PC-3 (cell line): ENCODE data around the gene MORC1. TPM values are rescaled to one million over a fixed set of nuclear protein-coding genes. Genes with fewer than 3 reads are reported as not detected.

Experiments
- ATAC-seq: fragments of 200-7000 bp; cut with Tn5 transposase; 2 replicates; pipeline ENCODE4 v1.9.1; 2020; ENCODE audit warnings: mild to moderate bottlenecking, moderate library complexity
- BruUV-seq: library from RNA; stranded (reverse); fragments of 400-500 nt; replicated peaks from 2 replicates; lab custom pipeline; 2021; lab: Mats Ljungman, UMichigan
- CTCF ChIA-PET: fragments of 300-600 bp; sonication (Branson Sonifier 250); formaldehyde crosslinking; loops from one replicate; lab custom pipeline; 2022; ENCODE audit warnings: antibody characterized with exemption; lab: Charles Lee
- POLR2A ChIA-PET: fragments of 300-600 bp; sonication (Branson Sonifier 250); formaldehyde crosslinking; loops from one replicate; lab custom pipeline; 2022; ENCODE audit warnings: antibody characterized with exemption; ENCODE audit not compliant: unreplicated experiment; lab: Charles Lee
- DNase-seq: peaks from one replicate; pipeline ENCODE4 v3.0.0-alpha.2; 2015
- H2AFZ ChIP-seq: fragments of 300-600 bp; sonication (generic); 2 replicates; pipeline ENCODE4 v1.6.0; 2016; ENCODE audit warnings: antibody characterized with exemption, low read length
- H3F3A ChIP-seq: fragments of 300-600 bp; sonication (generic); one replicate; pipeline ENCODE4 v1.6.0; 2017; ENCODE audit warnings: antibody characterized with exemption, low read length, control low read depth, mild to moderate bottlenecking; ENCODE audit not compliant: unreplicated experiment
- H3K27ac ChIP-seq: fragments of 300-600 bp; sonication (generic); 2 replicates; pipeline ENCODE4 v1.5.1; 2016; ENCODE audit warnings: mild to moderate bottlenecking, low read length
- H3K27me3 ChIP-seq: fragments of 300-600 bp; sonication (generic); 2 replicates; pipeline ENCODE4 v1.6.1; 2016; ENCODE audit warnings: low read length, mixed read lengths
- H3K36me3 ChIP-seq: fragments of 300-600 bp; sonication (generic); 2 replicates; pipeline ENCODE4 v1.6.1; 2016; ENCODE audit warnings: low read depth, mixed run types, low read length, mixed read lengths
- H3K4me1 ChIP-seq: fragments of 300-600 bp; sonication (generic); 2 replicates; pipeline ENCODE4 v1.5.1; 2016; ENCODE audit warnings: low read length; ENCODE audit not compliant: insufficient read depth
- H3K4me2 ChIP-seq: fragments of 300-600 bp; sonication (generic); 2 replicates; pipeline ENCODE4 v1.6.0; 2016; ENCODE audit warnings: low read length
- H3K4me3 ChIP-seq: fragments of 300-600 bp; sonication (generic); 2 replicates; pipeline ENCODE4 v1.5.1; 2016; ENCODE audit warnings: mild to moderate bottlenecking, low read length, mixed read lengths
- H3K79me2 ChIP-seq: fragments of 300-600 bp; sonication (generic); 2 replicates; pipeline ENCODE4 v1.6.1; 2017; ENCODE audit warnings: low read length, mixed read lengths
- H3K9ac ChIP-seq: fragments of 300-600 bp; sonication (generic); 2 replicates; pipeline ENCODE4 v1.6.0; 2016; ENCODE audit warnings: mild to moderate bottlenecking, low read length
- H3K9me2 ChIP-seq: fragments of 300-600 bp; sonication (generic); replicated peaks from 2 replicates; pipeline ENCODE4 v1.6.1; 2016; ENCODE audit warnings: mixed run types, low read length, mixed read lengths
- H3K9me3 ChIP-seq: fragments of 300-600 bp; sonication (generic); 2 replicates; pipeline ENCODE4 v1.6.1; 2016; ENCODE audit warnings: low read length, mixed read lengths
- H4K20me1 ChIP-seq: fragments of 300-600 bp; sonication (generic); 2 replicates; pipeline ENCODE4 v1.6.1; 2016; ENCODE audit warnings: low read length, mixed read lengths
- CTCF ChIP-seq: fragments of 300-600 bp; sonication (generic); conservative IDR thresholded peaks from 2 replicates; pipeline ENCODE4 v1.5.1; 2017; ENCODE audit warnings: antibody characterized with exemption, low read depth, mild to moderate bottlenecking, low read length
- EZH2 ChIP-seq: fragments of 300-600 bp; sonication (generic); IDR thresholded peaks from one replicate; pipeline ENCODE4 v1.6.1; 2017; ENCODE audit warnings: antibody characterized with exemption, mild to moderate bottlenecking, low read length; ENCODE audit not compliant: unreplicated experiment
- EZH2phosphoT487 ChIP-seq: fragments of 300-600 bp; sonication (generic); IDR thresholded peaks from 2 replicates; pipeline ENCODE4 v1.6.1; 2018; ENCODE audit warnings: mild to moderate bottlenecking, antibody characterized with exemption, low read length, borderline replicate concordance
- intact Hi-C: fragments of 100-400 bp; cut with micrococcal nuclease; formaldehyde crosslinking; loops from 2 replicates; pipeline ENCODE4 v1.9.0; 2023
- total RNA-seq: library from RNA; depleted of rRNA; stranded (reverse); fragments of >200 nt; gene quantifications from 2 replicates; pipeline ENCODE4 v1.2.3, GENCODE V29; 2014

MORC1 gene
- total RNA-seq, 1 experiment from 2014 or later, result not detected

DNA sequence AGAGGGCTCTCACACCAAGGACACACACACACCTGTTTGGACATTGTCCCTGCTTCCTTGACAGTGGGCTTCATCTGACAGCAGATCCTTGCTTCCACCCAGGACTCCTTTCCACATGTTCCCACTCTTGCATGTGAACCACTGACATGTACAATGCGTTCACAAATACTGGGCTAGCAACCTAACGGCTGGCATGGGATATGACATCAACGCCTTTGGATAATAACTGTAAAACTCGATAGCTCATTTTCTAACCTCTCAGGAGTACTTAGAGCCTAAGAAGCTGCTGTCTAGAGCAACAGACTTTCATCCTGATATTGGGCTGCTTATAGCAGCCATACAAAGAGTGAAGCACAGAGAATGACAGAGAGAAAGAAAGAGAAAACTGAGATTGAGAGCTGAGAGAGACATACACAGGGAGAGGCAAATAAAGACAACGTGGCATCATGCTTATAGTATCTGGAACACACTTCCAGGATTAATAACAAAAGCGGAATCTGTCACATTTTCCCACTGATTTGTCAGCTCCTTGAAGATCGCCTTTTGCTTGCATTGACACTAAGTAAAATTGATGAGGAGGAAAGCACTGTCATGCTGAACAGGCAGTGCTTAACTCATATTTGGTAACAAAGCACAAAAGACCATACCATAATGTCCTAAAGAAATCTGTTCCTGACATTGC, 166.0 kb downstream of the MORC1 start:
- Histone ChIP-seq H3K9me3 (no peaks in the 10 kb centered on the region), H3K9me2 (no peaks in the 10 kb centered on the region), H3K27ac (no peak overlapping the region), H2AFZ (no peak overlapping the region), H3K36me3 (no peaks in the 10 kb centered on the region), H3K27me3 (peaks cover 27% of the 10 kb centered on the region; the same call in 1 of the 2 replicates), H3F3A (no peaks in the 10 kb centered on the region), H3K4me1 (no peaks in the 10 kb centered on the region), H3K4me3 (no peak overlapping the region), H4K20me1 (no peaks in the 10 kb centered on the region), H3K79me2 (no peaks in the 10 kb centered on the region), H3K4me2 (no peak overlapping the region), H3K9ac (no peak overlapping the region)
- no peak for ATAC-seq
- CTCF ChIA-PET, result no interaction called here
- intact Hi-C loops, result no loop called here
- no TSS peak for BruUV-seq
- POLR2A ChIA-PET, result interaction anchor here (0.7 kb wide), 1 partner anchor 16 kb away, joined by 6 read pairs; no protein-coding TSS in a partner anchor
- no peak for DNase-seq
- TF ChIP-seq EZH2phosphoT487, result no peak
- TF ChIP-seq EZH2, result no peak
- no peak for TF ChIP-seq CTCF

DNA sequence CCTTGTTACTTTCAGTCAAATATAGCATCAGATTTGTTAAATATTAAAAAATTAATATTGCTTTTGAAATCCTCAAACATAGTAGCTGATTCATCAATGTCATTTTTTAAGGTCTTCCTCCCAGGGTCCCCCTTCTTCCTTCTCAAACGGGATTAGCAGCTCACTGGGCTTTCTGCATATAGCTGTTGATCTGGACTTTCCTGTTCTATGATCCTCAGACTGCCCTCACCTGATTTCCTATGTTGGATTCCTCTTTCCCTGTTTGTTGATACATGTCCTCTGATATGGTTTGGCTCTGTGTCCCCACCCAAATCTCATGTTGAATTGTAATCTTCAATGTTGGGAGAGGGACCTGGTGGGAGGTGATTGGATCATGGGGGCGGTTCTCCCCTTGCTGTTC, 170.1 kb downstream of the MORC1 start:
- ChIA-PET POLR2A (no interaction called here), CTCF (no interaction called here)
- Histone ChIP-seq H3K9ac (no peak overlapping the region), H3K27ac (no peak overlapping the region), H4K20me1 (no peaks in the 10 kb centered on the region), H3K79me2 (no peaks in the 10 kb centered on the region), H3K4me1 (no peaks in the 10 kb centered on the region), H3K27me3 (peaks cover 30% of the 10 kb centered on the region), H3K9me2 (no peaks in the 10 kb centered on the region), H3K4me3 (no peak overlapping the region), H3K9me3 (no peaks in the 10 kb centered on the region), H3F3A (no peaks in the 10 kb centered on the region), H3K36me3 (no peaks in the 10 kb centered on the region), H3K4me2 (no peak overlapping the region), H2AFZ (no peak overlapping the region)
- ATAC-seq (no peak), DNase-seq (no peak)
- TF ChIP-seq CTCF (no peak), EZH2phosphoT487 (no peak), EZH2 (no peak)
- no TSS peak for BruUV-seq
- intact Hi-C loops, result no loop called here
